ENCODE data around the gene AQP2.

Gene AQP2

GRCh38 chr12:49904601-49905000, 45.9 kb upstream of the AQP2 start:
- no peak overlapping the region for H3K4me3 ChIP-seq (ENCODE audit: low read depth, low read length, poor library complexity, severe bottlenecking)
- H2AFZ ChIP-seq (ENCODE audit: low read length), result no peak overlapping the region

GRCh38 chr12:49905718-49906314, 44.7 kb upstream of the AQP2 start:
- Histone ChIP-seq H3K36me3 (ENCODE audit: insufficient read depth, low read length) (no peaks in the 10 kb centered on the region), H3K27ac (ENCODE audit: low read depth, low read length, poor library complexity, severe bottlenecking) (no peak overlapping the region), H3K9me2 (ENCODE audit: low read depth, low read length) (no peaks in the 10 kb centered on the region), H3K4me1 (ENCODE audit: insufficient read depth, low read length, severe bottlenecking) (no peaks in the 10 kb centered on the region), H3K79me2 (ENCODE audit: insufficient read depth, low read length) (no peaks in the 10 kb centered on the region), H3K4me3 (ENCODE audit: low read depth, low read length, poor library complexity, severe bottlenecking) (no peak overlapping the region), H2AFZ (ENCODE audit: low read length) (no peak overlapping the region), H3F3A (ENCODE audit: insufficient read depth, low read length) (no peaks in the 10 kb centered on the region), H4K20me1 (ENCODE audit: insufficient read depth, low read length) (no peaks in the 10 kb centered on the region), H3K9me3 (ENCODE audit: low read length) (no peaks in the 10 kb centered on the region), H3K9ac (ENCODE audit: low read length) (no peak overlapping the region), H3K27me3 (ENCODE audit: insufficient read depth, low read length) (peaks cover 4% of the 10 kb centered on the region), H3K4me2 (ENCODE audit: low read length) (no peak overlapping the region)
- TF ChIP-seq CTCF (IDR thresholded peaks at IDR 0.05; ENCODE audit: low read length), result no peak
- TF ChIP-seq EZH2 (IDR thresholded peaks at IDR 0.05; ENCODE audit: borderline replicate concordance, low read length), result no peak

More at GRCh38 chr12:49904601-49905000, 45.9 kb upstream of the AQP2 start:
- no peaks in the 10 kb centered on the region for H4K20me1 ChIP-seq (ENCODE audit: insufficient read depth, low read length)
- H3K4me1 ChIP-seq (ENCODE audit: insufficient read depth, low read length, severe bottlenecking), result no peaks in the 10 kb centered on the region
- TF ChIP-seq CTCF (IDR thresholded peaks at IDR 0.05; ENCODE audit: low read length) (no peak), EZH2 (IDR thresholded peaks at IDR 0.05; ENCODE audit: borderline replicate concordance, low read length) (no peak)
- no peak overlapping the region for H3K9ac ChIP-seq (ENCODE audit: low read length)
- no peaks in the 10 kb centered on the region for H3K36me3 ChIP-seq (ENCODE audit: insufficient read depth, low read length)
- H3K4me2 ChIP-seq (ENCODE audit: low read length), result no peak overlapping the region
- H3K9me2 ChIP-seq (ENCODE audit: low read depth, low read length), result no peaks in the 10 kb centered on the region
- no peaks in the 10 kb centered on the region for H3K79me2 ChIP-seq (ENCODE audit: insufficient read depth, low read length)
- H3K27me3 ChIP-seq (ENCODE audit: insufficient read depth, low read length), result peaks cover 4% of the 10 kb centered on the region
- H3F3A ChIP-seq (ENCODE audit: insufficient read depth, low read length), result no peaks in the 10 kb centered on the region
- no peak overlapping the region for H3K27ac ChIP-seq (ENCODE audit: low read depth, low read length, poor library complexity, severe bottlenecking)
- H3K9me3 ChIP-seq (ENCODE audit: low read length), result no peaks in the 10 kb centered on the region

- H3F3A ChIP-seq (ENCODE audit: insufficient read depth, low read length), result no peaks in the 10 kb centered on the region
- no peaks in the 10 kb centered on the region for H3K9me2 ChIP-seq (ENCODE audit: low read depth, low read length)
- no peak overlapping the region for H3K27ac ChIP-seq (ENCODE audit: low read depth, low read length, poor library complexity, severe bottlenecking)
- H4K20me1 ChIP-seq (ENCODE audit: insufficient read depth, low read length), result no peaks in the 10 kb centered on the region
- H3K4me1 ChIP-seq (ENCODE audit: insufficient read depth, low read length, severe bottlenecking), result no peaks in the 10 kb centered on the region
- no peak overlapping the region for H3K9ac ChIP-seq (ENCODE audit: low read length)
- TF ChIP-seq EZH2 (IDR thresholded peaks at IDR 0.05; ENCODE audit: borderline replicate concordance, low read length) (no peak), CTCF (IDR thresholded peaks at IDR 0.05; ENCODE audit: low read length) (no peak)
- H3K4me2 ChIP-seq (ENCODE audit: low read length), result no peak overlapping the region
- peaks cover 4% of the 10 kb centered on the region for H3K27me3 ChIP-seq (ENCODE audit: insufficient read depth, low read length)
- no peaks in the 10 kb centered on the region for H3K36me3 ChIP-seq (ENCODE audit: insufficient read depth, low read length)
- H3K4me3 ChIP-seq (ENCODE audit: low read depth, low read length, poor library complexity, severe bottlenecking), result no peak overlapping the region
- H3K79me2 ChIP-seq (ENCODE audit: insufficient read depth, low read length), result no peaks in the 10 kb centered on the region
- H2AFZ ChIP-seq (ENCODE audit: low read length), result no peak overlapping the region
- no peaks in the 10 kb centered on the region for H3K9me3 ChIP-seq (ENCODE audit: low read length)
Observed at GRCh38 chr12:49907352-49907751, 43.2 kb upstream of the AQP2 start.

All from OCI-LY1 (cell line).